Thymus (tissue), 11 donors: Measurements from ENCODE around the gene DHX15. TPM values are rescaled to one million over a fixed set of nuclear protein-coding genes. Genes with fewer than 3 reads are reported as not detected.

Source experiments
- DNase-seq, 9 donors: peaks; one replicate each; pipeline ENCODE4 v3.0.0-alpha.2; 2013; ENCODE audit warnings: low spot score in 9 of 9, low read depth in 6 of 9, missing footprints in 1 of 9
- H3K27ac ChIP-seq, 2 donors: one replicate each; pipeline ENCODE4 v1.5.1; 2013; ENCODE audit warnings: control low read depth in 1 of 2, low read depth in 1 of 2, low read length in 1 of 2, mild to moderate bottlenecking in 1 of 2, moderate library complexity in 1 of 2
- H3K27me3 ChIP-seq, 2 donors: one replicate each; pipeline ENCODE4 v1.5.1; 2013; ENCODE audit warnings: low read length in 1 of 2; ENCODE audit not compliant: control insufficient read depth in 2 of 2, insufficient read depth in 1 of 2
- H3K36me3 ChIP-seq, 2 donors: one replicate each; pipeline ENCODE4 v1.5.1; 2013; ENCODE audit warnings: low read length in 1 of 2, mild to moderate bottlenecking in 1 of 2, moderate library complexity in 1 of 2; ENCODE audit not compliant: control insufficient read depth in 2 of 2, insufficient read depth in 2 of 2
- H3K4me1 ChIP-seq, 2 donors: one replicate each; pipeline ENCODE4 v1.5.1; 2013; ENCODE audit warnings: low read length in 2 of 2; ENCODE audit not compliant: control insufficient read depth in 2 of 2, insufficient read depth in 2 of 2
- H3K4me3 ChIP-seq, 2 donors: one replicate each; pipeline ENCODE4 v1.5.1; 2013; ENCODE audit warnings: low read length in 2 of 2, control low read depth in 1 of 2, mild to moderate bottlenecking in 1 of 2
- H3K9me3 ChIP-seq, 2 donors: one replicate each; pipeline ENCODE4 v1.5.1; 2013; ENCODE audit warnings: low read length in 1 of 2, mild to moderate bottlenecking in 1 of 2; ENCODE audit not compliant: control insufficient read depth in 2 of 2, insufficient read depth in 1 of 2
- WGBS: extraction: QIAGEN DNeasy Blood & Tissue Kit; methylation state at CpG from one replicate; pipeline ENCODE4 v1.1.7; 2013; 5-methylcytosine and 5-hydroxymethylcytosine counted together
- polyA plus RNA-seq: library from polyadenylated mRNA; stranded (reverse); fragments of 200-250 nt; gene quantifications from one replicate; pipeline ENCODE4 v1.2.3, GENCODE V29; 2013
- total RNA-seq: library from RNA; stranded (reverse); fragments of 120-200 nt; gene quantifications from one replicate; pipeline ENCODE4 v1.2.4, GENCODE V29; 2013
- donor health status: healthy.

The DHX15 gene
- total and polyA plus RNA-seq, 2 donors, result 98.3 to 177 TPM

GRCh38 chr4:24573582-24573981 lies 10.8 kb downstream of the DHX15 start:
- Histone ChIP-seq H3K36me3 (peaks cover 22 to 73% of the 10 kb centered on the region in 2 donors), H3K27ac (no peak overlapping the region), H3K4me3 (no peak overlapping the region), H3K27me3 (no peaks in the 10 kb centered on the region), H3K4me1 (no peaks in the 10 kb centered on the region), H3K9me3 (no peaks in the 10 kb centered on the region)
- 50% methylated on average over 2 of the region's 2 CpGs for WGBS
- DNase-seq, result no peak

- Histone ChIP-seq H3K9me3 (no peaks in the 10 kb centered on the region), H3K36me3 (peaks cover 24 to 66% of the 10 kb centered on the region in 2 donors), H3K4me3 (no peak overlapping the region), H3K27ac (no peak overlapping the region), H3K4me1 (peaks cover 0 to 3% of the 10 kb centered on the region in 2 donors), H3K27me3 (no peaks in the 10 kb centered on the region)
- 94% methylated on average over 5 of the region's 5 CpGs for WGBS
- DNase-seq, result no peak
Observed at GRCh38 chr4:24570574-24571236, 13.6 kb downstream of the DHX15 start.

- 93% methylated on average over 1 of the region's 1 CpG for WGBS
- peaks cover 24 to 66% of the 10 kb centered on the region in 2 donors for H3K36me3 ChIP-seq
- H3K4me3 ChIP-seq, result no peak overlapping the region
- H3K9me3 ChIP-seq, result no peaks in the 10 kb centered on the region
- H3K27ac ChIP-seq, result no peak overlapping the region
- no peak for DNase-seq
- peaks cover 0 to 4% of the 10 kb centered on the region in 2 donors for H3K4me1 ChIP-seq
- H3K27me3 ChIP-seq, result no peaks in the 10 kb centered on the region
Observed at GRCh38 chr4:24570172-24570571, 14.2 kb downstream of the DHX15 start.

- H3K4me1 ChIP-seq, result peaks cover 0 to 4% of the 10 kb centered on the region in 2 donors
- H3K36me3 ChIP-seq, result peaks cover 24 to 63% of the 10 kb centered on the region in 2 donors
- H3K27ac ChIP-seq, result no peak overlapping the region
- 38% methylated on average over 2 of the region's 2 CpGs for WGBS
- no peak overlapping the region for H3K4me3 ChIP-seq
- no peaks in the 10 kb centered on the region for H3K27me3 ChIP-seq
- H3K9me3 ChIP-seq, result no peaks in the 10 kb centered on the region
- no peak for DNase-seq
Observed at GRCh38 chr4:24569662-24570061, 14.7 kb downstream of the DHX15 start.

DNA sequence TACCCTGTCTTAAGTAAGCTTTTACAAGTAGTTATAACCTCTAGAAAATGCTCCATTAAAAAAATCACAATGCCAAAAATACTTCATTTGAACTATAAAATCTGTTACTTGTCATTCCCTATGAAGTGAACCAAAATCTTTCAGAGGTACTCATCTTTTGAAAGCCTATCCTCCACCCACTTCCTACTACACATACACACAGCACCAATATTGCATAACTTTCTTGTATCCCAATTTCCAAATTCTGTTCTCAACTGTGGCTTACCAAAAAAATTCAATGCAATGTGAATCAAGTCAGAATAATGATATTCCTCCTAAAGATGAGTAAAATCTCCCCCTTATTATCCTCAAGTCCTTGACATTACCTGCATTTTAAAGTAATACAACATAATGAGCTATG lies 15.9 kb downstream of the DHX15 start:
- Histone ChIP-seq H3K4me1 (peaks cover 0 to 4% of the 10 kb centered on the region in 2 donors), H3K27me3 (no peaks in the 10 kb centered on the region), H3K9me3 (no peaks in the 10 kb centered on the region), H3K36me3 (peaks cover 20 to 58% of the 10 kb centered on the region in 2 donors), H3K4me3 (no peak overlapping the region), H3K27ac (no peak overlapping the region)
- no peak for DNase-seq

GRCh38 chr4:24565054-24565453 lies 19.3 kb downstream of the DHX15 start:
- no peaks in the 10 kb centered on the region for H3K9me3 ChIP-seq
- no peaks in the 10 kb centered on the region for H3K27me3 ChIP-seq
- H3K4me1 ChIP-seq, result peaks cover 0 to 4% of the 10 kb centered on the region in 2 donors
- H3K36me3 ChIP-seq, result peaks cover 13 to 46% of the 10 kb centered on the region in 2 donors
- no peak for DNase-seq
- no peak overlapping the region for H3K27ac ChIP-seq
- no peak overlapping the region for H3K4me3 ChIP-seq

DNA sequence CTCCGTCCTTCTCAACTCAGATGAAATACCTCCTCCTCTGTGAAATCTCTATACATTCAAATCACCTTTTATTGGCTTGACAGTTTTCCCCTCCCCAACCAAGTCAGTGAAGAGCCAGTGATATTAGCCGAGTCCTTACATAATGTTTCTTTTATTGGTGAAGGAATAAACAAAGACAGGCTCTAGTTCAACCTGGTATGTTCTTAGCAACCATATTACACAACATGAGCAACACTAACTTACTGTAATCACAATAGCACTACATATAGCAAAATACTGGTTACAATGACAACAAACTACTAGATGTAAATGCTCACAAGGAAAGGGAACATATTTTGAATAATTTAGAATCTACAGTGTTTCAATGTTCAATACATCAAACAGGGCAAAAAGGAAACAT lies 19.9 kb downstream of the DHX15 start:
- H3K4me3 ChIP-seq, result no peak overlapping the region
- no peaks in the 10 kb centered on the region for H3K9me3 ChIP-seq
- H3K27ac ChIP-seq, result no peak overlapping the region
- no peaks in the 10 kb centered on the region for H3K27me3 ChIP-seq
- 98% methylated on average over 2 of the region's 2 CpGs for WGBS
- H3K36me3 ChIP-seq, result peaks cover 13 to 41% of the 10 kb centered on the region in 2 donors
- peaks cover 0 to 4% of the 10 kb centered on the region in 2 donors for H3K4me1 ChIP-seq
- no peak for DNase-seq

DNA sequence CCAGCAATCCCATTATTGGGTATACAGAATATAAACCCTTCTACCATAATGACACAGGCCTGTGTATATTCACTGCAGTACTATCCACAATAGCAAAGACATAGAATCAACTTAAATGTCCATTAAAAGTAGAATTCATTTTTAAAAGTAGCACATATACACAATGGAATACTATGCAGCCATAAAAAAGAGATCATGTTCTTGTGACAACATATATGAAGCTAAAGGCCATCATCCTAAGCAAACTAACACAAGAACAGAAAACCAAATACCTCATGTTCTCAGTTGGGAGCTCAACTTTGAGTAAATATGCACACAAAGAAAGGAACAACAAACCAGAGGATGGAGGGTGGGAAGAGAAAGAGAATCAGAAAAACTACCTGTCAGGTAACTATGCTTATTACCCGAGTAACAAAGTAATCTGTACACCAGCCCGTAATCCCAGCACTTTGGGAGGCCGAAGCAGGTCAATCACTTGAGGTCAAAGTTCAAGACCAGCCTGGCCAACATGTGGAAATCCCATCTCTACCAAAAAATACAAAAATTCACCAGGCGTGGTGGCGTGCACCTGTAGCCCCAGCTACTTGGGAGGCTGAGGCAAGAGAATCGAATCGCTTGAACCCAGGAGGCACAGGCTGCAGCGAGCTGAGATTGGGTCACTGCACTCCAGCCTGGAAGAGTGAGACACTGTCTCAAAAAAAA lies 22.8 kb downstream of the DHX15 start:
- peaks cover 0 to 4% of the 10 kb centered on the region in 2 donors for H3K4me1 ChIP-seq
- no peak overlapping the region for H3K4me3 ChIP-seq
- no peak for DNase-seq
- H3K9me3 ChIP-seq, result no peaks in the 10 kb centered on the region
- 97% methylated on average over 8 of the region's 8 CpGs for WGBS
- no peaks in the 10 kb centered on the region for H3K27me3 ChIP-seq
- H3K36me3 ChIP-seq, result peaks cover 13 to 41% of the 10 kb centered on the region in 2 donors
- no peak overlapping the region for H3K27ac ChIP-seq

- H3K4me3 ChIP-seq, result no peak overlapping the region
- no peaks in the 10 kb centered on the region for H3K9me3 ChIP-seq
- no peak for DNase-seq
- 89% methylated on average over 3 of the region's 3 CpGs for WGBS
- H3K27me3 ChIP-seq, result no peaks in the 10 kb centered on the region
- H3K36me3 ChIP-seq, result peaks cover 6 to 40% of the 10 kb centered on the region in 2 donors
- H3K27ac ChIP-seq, result no peak overlapping the region
- peaks cover 0 to 3% of the 10 kb centered on the region in 2 donors for H3K4me1 ChIP-seq
Observed at GRCh38 chr4:24560868-24561368, 23.4 kb downstream of the DHX15 start.
